ENCODE results near the gene HK2.

DNA sequence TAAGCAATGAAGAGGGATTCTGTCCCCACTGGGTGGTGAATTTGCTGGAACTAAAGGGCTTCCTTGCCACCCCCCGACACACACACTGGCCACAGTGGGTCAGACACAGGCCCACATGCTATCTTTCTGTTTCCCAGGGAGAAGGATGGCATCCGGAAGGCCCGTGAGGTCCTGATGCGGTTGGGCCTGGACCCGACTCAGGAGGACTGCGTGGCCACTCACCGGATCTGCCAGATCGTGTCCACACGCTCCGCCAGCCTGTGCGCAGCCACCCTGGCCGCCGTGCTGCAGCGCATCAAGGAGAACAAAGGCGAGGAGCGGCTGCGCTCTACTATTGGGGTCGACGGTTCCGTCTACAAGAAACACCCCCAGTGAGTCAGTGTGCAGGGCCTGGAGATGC is 44.6 kb downstream of the HK2 start:
- TF ChIP-seq CTCF (IDR thresholded peaks at IDR 0.05; ENCODE audit: borderline replicate concordance, extremely low read depth, low read length, poor library complexity, severe bottlenecking) (no peak), EZH2 (IDR thresholded peaks at IDR 0.05; ENCODE audit: borderline replicate concordance, low read depth, low read length, severe bottlenecking) (no peak)

Data from DND-41 (cell line).